GM12878 (cell line): ENCODE data around the gene EFCAB11.

Experiments
- CHD1 ChIP-seq: IDR thresholded peaks from 2 replicates; pipeline ENCODE4 v1.6.1; 2012; ENCODE audit warnings: low read depth, low read length, improper control_type of control experiment
- ESRRA ChIP-seq: IDR thresholded peaks from 2 replicates; pipeline ENCODE4 v1.6.1; 2012; ENCODE audit warnings: mild to moderate bottlenecking, low read length, improper control_type of control experiment
- POLR2A ChIP-seq: IDR thresholded peaks from 2 replicates; pipeline ENCODE4 v1.6.1; 2011; ENCODE audit warnings: low read depth, mild to moderate bottlenecking, low read length
- TAF1 ChIP-seq: IDR thresholded peaks from 2 replicates; pipeline ENCODE4 v1.6.1; 2011; ENCODE audit warnings: mild to moderate bottlenecking, low read depth, low read length, borderline replicate concordance
- TF ChIP-seq, protein P1 (sequence below): IDR thresholded peaks from 2 replicates; pipeline ENCODE4 v1.6.1; 2011; ENCODE audit warnings: borderline replicate concordance, low read depth, mild to moderate bottlenecking, moderate library complexity, mixed read lengths, low read length; ENCODE audit not compliant: insufficient read depth; ENCODE audit errors: extremely low read length
- TF ChIP-seq, protein P2 (sequence below), 3 experiments: IDR thresholded peaks in 2 of 3; conservative IDR thresholded peaks in 1 of 3; 2 replicates each; pipeline ENCODE4 v1.5.1; 2011; ENCODE audit warnings: low read depth in 3 of 3, low read length in 3 of 3, mild to moderate bottlenecking in 3 of 3, control low read depth in 2 of 3, moderate library complexity in 2 of 3, inconsistent platforms in 1 of 3, mixed read lengths in 1 of 3; ENCODE audit not compliant: control insufficient read depth in 2 of 3, insufficient read depth in 1 of 3; ENCODE audit errors: extremely low read depth in 1 of 3

DNA sequence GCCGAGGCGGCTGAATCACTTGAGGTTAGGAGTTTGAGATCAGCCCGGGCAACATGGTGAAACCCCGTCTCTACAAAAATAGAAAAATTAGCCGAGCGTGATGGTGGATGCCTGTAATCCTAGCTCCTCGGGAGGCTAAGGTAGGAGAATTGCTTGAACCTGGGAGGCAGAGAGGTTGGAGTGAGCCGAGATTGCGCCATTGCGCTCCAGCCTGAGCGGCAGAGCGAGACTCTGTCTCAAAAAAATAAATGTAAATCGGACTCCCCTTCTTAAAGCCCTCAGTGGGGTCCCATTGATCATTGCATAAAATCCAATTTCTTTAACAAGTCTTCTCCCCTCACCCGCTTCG lies 2.1 kb upstream of the EFCAB11 start:
- no peak for TF ChIP-seq ESRRA
- TF ChIP-seq, protein P1, sequence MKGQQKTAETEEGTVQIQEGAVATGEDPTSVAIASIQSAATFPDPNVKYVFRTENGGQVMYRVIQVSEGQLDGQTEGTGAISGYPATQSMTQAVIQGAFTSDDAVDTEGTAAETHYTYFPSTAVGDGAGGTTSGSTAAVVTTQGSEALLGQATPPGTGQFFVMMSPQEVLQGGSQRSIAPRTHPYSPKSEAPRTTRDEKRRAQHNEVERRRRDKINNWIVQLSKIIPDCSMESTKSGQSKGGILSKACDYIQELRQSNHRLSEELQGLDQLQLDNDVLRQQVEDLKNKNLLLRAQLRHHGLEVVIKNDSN: no peak
- TF ChIP-seq, protein P2, sequence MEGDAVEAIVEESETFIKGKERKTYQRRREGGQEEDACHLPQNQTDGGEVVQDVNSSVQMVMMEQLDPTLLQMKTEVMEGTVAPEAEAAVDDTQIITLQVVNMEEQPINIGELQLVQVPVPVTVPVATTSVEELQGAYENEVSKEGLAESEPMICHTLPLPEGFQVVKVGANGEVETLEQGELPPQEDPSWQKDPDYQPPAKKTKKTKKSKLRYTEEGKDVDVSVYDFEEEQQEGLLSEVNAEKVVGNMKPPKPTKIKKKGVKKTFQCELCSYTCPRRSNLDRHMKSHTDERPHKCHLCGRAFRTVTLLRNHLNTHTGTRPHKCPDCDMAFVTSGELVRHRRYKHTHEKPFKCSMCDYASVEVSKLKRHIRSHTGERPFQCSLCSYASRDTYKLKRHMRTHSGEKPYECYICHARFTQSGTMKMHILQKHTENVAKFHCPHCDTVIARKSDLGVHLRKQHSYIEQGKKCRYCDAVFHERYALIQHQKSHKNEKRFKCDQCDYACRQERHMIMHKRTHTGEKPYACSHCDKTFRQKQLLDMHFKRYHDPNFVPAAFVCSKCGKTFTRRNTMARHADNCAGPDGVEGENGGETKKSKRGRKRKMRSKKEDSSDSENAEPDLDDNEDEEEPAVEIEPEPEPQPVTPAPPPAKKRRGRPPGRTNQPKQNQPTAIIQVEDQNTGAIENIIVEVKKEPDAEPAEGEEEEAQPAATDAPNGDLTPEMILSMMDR (IDR thresholded peaks at IDR 0.05 in 2 of 3, conservative IDR thresholded peaks at IDR 0.05 in 1 of 3; ENCODE audit: control insufficient read depth in 2 of 3, extremely low read depth in 1 of 3, insufficient read depth in 1 of 3, low read depth in 3 of 3, low read length in 3 of 3): no peak
- TF ChIP-seq POLR2A: no peak
- TF ChIP-seq CHD1: no peak
- TF ChIP-seq TAF1: no peak
